AG08395 (cell line): ENCODE results near the gene PVR.
"Not testable (repeated sequence)": the region's sequence is repeated elsewhere in the genome, so short reads cannot be mapped to it uniquely, and the experiment has no call there.

Source experiments
- DNase-seq: peaks from one replicate; pipeline ENCODE4 v3.0.0; 2012; ENCODE audit warnings: mixed read lengths, low spot score

The PVR gene

DNA sequence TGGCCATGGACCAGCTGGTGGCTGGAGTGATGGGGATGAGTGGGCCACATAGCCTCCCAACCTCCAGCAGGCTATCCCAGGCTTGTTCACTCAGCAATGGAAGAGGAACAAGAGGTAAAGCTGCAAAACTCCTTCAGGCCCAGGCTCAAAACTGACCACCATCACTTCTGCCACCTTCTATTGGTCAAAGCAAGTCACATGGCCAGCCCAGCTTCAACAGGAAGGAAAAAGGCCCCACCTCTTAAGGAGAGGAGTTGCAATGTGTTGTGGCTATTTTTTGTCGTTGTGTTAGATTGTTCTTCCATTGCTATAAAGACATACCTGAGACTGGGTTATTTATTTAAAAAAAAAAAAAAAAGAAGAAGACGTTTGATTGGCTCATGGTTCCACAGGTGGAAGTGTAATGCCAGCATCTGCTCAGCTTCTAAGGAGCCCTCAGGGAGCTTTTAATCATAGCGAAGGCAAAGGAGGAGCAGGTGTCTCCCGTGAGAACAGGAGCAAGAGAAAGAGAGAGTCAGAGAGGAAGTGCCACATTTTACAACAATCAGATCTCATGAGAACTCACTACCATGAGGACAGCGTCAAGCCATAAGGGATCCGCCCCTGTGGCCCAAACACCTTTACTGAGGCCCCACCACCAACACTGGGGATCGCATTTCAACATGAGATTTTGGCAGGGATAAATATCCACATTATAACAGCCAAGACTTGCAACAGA lies 24.9 kb upstream of the PVR start:
- no peak for DNase-seq

DNA sequence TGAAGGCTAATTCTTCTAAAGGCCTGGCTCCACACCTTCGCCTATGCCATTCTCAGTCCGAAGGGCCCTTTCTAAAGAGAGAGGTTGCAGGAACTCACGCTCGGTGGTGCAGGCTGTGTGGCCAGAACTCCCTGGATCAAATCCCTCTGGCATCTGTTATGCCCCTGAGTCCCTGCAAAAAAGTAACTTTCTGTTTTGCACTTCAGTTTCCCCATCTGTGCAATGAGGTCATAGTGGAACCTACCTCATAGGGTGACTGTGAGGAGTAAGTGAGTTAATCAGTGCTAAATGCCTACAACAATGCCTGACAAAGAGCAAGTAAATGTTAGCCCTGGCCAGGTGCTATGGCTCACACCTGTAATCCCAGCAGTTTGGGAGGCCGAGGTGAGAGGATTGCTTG lies 23.0 kb upstream of the PVR start:
- DNase-seq: no peak

DNA sequence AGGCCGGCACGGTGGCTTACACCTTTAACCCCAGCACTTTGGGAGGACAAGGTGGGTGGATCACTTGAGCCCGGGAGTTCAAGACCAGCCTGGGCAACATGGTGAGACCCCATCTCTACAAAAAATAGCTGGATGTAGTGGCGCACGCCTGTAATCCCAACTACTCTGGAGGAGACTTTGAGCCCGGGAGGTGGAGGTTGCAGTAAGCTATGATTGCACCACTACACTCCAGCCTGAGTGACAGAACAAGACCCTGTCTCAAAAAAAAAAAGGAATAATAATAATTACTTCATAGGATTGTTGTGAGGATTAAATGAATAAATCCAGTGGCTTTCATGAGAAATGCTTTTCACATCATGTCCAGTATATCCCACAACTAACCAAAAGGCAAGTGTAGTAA lies 22.3 kb upstream of the PVR start:
- no peak for DNase-seq

DNA sequence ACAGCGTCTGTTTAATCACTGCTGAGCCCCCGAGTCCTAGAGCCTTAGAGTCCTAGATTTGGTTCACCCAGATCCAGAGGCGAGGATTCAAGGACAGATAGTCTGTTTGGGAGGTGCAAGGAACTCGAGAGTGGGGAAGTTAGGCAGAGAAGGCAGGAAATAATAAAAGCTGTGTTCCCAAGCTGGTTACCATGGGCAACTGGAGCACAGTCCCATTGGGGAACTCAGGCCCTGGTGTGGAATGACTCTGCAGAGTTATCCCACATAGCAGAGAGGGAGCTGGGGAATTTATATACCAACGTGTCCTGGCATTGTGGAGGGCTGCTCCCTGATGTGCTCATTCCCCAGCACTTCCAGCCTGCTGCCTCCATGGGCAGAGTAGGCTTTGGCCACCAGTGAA lies 20.6 kb upstream of the PVR start:
- peak; percentile 58 for DNase-seq

DNA sequence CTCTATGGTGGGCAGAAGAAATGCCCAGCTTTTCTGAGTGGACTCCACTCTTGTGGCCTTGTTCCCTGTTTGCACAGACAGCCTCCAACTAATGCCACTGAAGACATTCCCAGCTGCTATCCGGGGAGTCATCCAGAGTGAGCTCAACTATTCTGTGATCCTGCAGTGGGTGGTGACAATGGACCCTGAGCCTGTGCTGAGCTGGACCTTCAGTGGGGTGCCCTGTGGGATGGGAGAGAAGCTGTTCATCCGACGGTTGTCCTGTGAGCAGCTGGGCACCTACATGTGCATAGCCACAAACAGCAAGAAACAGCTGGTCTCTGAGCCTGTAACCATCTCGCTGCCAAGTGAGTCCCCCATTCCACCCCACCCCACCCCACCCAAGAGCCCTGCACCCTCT lies 20.1 kb upstream of the PVR start:
- DNase-seq: no peak

DNA sequence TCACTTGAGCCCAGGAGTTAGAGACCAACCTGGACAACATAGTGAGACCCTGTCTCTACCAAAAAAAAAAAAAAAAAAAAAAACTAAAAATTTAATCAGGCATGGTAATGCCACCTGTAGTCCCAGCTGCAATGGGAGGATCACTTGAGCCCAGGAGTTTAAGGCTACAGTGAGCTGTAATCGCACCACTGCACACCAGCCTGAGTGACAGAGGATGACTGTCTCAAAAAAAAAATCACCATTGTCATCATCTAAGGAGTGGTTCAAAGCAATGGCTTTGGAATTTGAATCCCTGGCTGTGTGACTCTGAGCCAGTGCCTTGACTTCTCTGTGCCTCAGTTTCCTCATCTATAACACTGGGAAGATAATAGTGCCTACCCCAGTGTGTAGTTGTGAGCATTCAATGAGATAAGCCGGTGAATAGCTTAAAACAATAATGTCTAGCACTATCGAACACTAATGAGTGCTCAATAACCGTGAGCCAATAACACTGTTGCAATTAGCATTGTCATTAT lies 18.8 kb upstream of the PVR start:
- no peak for DNase-seq

DNA sequence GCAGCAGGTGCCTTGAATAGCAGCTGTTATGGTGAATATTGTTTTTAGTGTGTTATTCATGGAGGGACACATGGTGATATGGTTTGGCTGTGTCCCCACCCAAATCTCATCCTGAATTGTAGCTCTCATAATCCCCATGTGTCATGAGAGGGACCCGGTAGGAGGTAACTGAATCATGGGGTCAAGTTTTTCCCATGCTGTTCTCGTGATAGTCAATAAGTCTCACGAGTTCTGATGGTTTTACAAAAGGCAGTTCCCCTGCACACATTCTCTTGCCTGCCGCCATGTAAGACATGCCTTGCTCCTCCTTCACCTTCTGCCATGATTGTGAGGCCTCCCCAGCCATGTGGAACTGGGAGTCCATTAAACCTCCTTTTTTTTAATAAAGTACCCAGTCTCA lies 18.1 kb upstream of the PVR start:
- not testable (repeated sequence) for DNase-seq

DNA sequence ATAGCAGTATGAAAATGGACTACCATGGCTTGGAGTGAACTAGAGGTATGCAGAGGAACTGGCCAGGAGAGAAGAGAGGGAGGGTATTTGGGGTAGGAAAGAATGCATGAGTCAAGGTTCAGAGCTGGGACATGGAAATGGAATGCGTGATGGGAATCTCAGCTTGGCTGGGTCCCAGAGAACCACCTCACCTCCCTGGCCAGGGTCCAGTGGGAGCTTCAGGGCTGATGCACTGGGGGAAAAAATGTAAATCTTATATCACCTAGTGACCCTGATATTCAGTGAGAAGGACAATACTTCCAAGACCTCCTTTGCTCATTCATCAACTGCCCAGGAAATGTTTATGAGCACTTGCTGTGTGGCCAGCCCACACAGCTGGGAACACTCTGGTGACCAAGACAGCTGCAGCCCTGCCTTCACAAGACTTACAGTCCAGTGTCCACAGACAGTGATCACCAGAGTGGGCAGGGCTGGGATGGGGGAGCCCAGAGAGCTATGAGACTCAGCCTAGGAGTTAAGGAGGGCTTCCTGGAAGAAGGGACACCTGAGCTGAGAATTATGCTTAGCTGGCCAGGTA lies 17.6 kb upstream of the PVR start:
- DNase-seq: peak; percentile 93

DNA sequence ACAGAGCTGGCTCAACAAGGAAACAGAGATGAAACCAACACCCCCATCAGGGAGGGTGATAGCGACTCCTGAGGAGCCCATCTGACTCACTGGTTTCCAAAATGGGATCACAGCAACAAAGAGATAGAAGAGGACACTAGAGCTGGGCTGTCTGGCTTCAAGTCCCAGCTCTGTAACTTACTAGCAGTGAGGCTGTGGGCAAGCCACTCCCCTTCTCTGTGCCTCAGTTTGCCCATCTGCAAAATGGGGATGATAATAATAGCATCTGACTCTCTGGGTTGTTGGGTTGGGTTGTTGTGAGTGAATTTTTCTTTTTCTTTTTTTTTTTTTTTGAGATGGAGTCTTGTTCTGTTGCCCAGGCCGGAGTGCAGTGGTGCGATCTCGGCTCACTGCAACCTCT lies 16.1 kb upstream of the PVR start:
- DNase-seq: no peak

DNA sequence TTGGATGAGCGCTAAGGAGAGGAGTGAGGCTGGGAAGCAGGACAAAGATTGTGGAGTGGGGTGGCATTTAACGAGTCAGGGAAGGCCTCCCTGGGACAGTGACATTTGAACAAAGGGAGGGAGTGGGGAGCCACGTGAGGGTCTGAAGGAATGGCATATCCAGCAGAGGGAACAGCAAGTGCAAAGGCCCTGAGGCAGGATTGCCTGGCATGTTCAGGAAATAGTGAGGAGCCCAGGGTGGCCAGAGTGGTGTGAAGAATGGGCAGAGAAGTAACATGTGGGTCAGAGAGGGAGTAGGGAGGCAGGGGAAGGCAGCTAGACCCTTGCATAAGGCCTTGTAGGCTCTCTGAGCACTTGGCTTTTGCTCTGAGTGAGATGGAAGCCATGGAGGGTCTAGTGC lies 14.9 kb upstream of the PVR start:
- DNase-seq: no peak

DNA sequence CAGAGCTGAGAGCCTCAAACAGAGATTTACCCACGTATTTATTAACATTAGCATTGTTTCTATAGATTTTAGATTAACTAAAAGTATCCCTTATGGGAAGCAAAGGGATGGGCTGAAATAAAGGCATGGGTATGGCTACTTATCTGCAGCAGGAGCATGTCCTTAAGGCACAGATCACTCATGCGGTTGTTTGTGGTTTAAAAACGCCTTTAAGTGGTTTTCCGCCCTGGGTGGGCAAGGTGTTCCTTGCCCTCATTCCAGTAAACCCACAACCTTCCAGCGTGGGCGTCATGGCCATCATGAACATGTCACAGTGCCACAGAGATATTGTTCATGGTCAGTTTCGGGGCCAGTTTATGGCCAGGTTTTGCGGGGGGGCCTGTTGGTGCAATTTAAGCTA lies 12.1 kb upstream of the PVR start:
- DNase-seq: not testable (repeated sequence)

DNA sequence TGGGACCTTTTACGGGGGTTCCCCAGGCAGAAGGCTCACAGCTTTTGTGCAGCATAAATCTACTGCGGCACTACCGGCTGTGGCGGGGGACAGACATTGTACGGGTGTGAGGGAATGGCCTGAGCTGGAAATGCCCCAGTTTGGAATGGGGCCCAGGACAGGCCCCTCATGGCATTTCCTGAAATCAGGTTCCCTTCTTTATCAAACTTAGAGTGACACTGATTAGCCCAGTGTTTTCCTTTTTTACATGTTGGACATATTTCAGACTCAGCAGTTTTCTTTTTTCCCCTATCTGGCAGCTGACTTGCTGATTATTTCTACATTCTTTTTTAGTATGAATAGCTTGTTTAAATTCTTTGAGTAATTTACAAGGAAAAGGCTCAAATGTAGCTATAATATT lies 9.7 kb upstream of the PVR start:
- DNase-seq: not testable (repeated sequence)

DNA sequence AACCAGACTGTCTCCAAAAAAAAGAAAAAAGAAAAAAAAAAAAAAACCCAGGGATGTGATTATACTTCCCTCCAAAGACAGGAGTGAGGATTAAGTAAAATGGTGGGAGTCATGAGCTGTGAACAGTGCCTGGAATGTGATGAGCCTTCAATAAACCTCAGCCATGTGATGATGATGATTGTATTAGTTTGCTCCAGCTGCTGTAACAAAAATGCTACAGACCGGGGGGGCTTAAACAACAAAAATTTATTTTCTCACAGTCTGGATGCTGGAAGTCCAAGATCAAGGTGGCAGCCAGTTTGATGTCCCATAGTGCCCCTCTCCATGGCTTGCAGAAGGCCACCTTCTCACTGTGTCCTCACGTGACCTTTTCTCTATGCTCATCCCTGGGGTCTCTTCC lies 8.9 kb upstream of the PVR start:
- no peak for DNase-seq

DNA sequence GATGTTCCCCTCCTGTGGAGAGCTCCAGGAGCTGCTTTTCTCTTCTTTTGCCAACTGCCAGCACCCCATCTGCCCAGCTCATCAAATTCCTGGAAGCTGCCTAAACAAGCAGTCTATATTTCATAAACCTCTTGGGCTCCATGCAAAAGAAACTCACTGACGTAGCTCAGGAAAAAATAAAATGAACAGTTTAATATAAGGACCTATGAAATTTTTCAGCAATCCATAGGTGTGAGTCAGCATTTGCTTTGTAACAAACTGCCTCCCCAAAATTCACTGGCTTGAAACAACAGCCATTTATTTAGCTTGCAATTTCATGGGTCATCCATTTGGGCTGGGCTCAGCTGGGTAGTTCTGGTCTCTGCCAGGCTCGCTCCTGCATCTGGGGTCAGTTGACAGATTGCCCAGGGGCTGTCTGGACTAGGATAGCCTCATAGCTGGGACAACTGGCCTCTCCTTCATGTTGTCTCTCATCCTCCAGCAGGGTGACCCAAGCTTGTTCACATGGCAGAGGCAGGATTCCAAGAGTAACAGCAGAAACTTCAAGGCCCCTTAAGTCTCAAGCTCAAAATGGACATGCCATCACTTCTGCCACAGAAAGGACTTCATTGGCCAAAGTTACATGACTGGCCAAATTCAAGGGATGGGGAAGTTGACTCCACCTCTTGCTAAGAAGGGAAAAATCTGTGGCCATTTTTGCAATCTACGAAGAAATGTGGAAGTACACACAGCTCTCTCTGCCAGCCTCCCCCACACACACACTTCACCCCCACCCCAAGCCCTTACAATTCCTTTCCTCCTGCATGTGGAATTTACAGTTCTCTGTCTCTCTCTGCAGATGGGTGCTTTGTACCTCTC lies 7.9 kb upstream of the PVR start:
- peak; percentile 29 for DNase-seq

DNA sequence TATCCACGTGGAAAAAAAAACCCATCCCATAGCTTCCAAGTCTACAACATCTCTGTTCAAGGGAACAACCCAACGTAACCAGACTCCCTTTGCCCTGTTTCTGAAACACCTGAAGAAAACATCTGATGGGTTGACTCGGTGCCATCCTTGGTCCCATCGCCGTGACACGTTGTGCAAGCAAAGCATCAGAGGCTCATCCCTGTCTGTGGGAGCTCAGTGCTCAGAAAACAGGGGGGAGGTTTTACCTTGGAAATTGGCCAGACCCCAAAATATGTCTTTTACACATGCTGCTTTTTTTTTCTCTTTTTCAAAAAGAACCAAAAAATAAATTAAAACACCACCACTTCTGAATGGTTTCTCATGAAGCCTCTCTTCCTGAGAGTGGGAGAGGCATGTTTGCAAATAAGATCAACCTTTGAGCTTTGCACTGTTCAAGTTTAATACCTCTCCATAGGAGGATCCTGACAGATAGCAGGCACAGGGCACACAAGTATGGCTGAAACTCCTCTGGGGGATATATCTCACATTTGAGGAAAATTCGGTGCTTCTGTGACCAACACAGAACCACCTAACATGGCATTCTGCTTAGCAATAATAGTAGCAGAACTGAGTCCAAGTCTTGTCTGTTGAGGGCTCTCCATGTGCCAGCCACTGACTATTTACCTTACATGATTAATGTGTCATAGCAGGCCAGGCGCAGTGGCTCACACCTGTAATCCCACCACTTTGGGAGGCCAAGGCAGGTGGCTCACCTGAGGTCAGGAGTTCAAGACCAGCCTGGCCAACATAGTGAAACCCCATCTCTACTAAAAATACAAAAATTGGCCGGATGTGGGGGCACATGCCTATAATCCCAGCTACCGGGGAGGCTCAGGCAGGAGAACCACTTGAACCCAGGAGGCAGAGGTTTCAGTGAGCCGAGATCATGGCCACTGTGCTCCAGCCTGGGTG lies 7.0 kb upstream of the PVR start:
- no peak for DNase-seq

DNA sequence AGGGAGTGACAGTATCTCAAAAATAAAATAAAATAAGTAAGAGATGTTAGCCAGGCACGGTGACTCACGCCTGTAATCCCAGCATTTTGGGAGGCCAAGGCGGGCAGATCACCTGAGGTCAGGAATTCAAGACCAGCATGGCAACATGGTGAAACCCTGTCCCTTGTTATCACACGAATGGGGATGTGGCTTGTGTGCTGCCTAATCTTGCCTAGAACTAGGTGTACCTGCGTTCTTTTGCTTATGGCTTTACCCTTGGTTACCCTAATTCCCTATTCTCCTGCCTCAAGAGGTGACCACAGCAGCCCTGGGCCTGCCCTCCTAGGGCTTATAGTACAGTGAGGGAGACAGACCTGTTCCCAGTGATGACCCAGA lies 6.3 kb upstream of the PVR start:
- DNase-seq: no peak

DNA sequence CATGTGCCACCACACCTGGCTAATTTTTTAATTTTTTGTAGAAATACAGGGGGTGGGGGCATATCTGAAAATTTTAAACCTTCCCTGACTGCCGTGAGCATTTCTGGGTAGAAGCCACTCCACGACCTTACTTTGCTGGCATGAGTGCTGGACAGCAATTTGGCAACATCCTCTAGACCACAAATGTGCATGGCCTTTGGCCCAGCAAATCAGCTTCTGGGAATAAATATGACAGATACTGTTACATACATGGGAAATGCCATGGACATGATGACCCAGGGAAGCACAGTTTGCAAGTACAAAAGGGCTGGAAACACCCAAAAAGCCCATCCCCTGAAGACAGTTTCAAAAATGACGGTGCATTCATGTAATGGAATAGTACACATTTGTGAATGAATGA lies 3.2 kb upstream of the PVR start:
- DNase-seq: peak; percentile 58

DNA sequence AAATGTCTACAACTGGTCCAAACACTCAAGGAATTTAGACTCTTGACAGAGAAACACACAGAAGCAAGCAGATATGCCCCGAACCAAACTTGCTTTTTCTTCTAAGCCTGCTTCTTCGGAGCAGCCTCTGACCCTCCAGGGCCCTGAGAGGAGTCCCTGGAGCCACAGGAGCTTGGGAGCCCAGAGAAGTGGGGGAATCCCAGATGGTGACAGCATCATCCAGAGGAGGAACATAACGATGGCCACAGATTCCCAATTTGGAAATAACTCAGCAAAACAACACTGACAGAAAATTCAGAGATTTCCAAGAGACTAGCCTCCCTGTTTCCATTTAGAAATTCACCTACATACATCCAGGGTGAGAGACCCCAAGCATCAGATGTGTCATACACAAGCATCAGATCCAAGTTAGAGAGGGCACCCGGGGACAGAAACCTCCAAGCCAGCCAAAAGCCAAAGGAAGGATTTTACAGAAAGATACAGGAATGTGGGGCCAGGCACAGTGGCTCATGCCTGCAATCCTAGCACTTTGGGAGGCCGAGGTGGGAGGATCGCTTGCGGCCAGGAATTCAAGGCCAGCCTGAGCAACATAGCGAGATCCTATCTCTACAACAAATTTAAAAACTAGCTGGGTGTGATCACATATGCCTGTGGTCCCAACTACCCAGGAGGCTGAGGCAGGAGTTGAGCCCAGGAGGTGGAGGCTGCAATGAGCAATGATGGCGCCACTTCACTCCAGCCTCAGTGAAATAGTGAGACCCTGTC lies 2.0 kb upstream of the PVR start:
- no peak for DNase-seq

DNA sequence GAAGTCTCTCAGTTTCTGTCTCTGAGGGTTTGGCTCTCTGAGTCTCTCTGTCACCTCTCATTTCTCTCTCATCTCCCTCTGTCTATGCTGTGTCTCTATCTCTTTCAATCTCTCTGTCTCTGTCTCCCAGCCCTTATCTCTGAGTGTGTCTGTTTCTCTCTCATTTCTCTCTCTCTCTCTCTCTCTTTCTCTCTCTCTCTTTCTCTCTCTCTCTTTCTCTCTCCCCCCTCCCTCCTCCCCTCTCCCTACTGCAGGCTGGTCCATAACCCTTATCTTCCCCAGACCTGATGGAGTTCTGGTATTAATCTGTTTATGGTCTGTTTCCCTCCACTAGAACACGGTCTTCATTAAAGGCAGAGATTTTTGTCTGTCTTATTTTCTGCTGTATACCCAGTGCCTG lies 1.3 kb upstream of the PVR start:
- no peak for DNase-seq

DNA sequence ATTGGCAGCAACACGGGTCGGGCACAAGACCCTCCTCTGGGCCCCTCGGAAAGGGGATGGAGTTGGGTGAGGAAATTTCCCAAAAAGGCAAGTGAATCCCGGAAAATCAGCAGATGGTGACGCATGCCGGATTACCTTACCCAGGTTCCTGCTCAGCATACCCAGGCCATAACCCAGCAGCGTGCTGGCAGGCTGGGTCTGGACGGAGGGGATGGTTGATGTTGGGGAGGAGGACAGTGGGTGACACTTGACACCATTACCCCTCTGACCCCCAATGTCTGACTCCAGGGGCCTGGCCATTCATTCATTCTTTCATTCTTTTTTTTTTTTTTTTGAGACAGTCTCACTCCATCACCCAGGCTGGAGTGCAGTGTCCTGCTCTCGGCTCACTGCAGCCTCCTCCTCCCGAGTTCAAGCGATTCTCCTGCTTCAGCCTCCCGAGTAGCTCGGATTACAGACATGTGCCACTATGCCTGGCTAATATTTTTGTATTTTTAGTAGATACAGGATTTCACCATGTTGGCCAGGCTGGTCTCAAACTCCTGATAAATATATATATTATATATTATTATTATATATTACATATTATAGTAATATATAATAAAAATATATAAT lies 799 bp downstream of the PVR start:
- DNase-seq: no peak
